SU-DHL-6 (cell line): ENCODE measurements around the gene ARHGAP5.

ENCODE experiments used
- H2AFZ ChIP-seq: fragments of 200-600 bp; sonication (generic); 2 replicates; pipeline ENCODE4 v1.6.1; 2014; ENCODE audit warnings: low read depth, mild to moderate bottlenecking, moderate library complexity, mixed read lengths, antibody characterized with exemption, low read length; ENCODE audit not compliant: severe bottlenecking
- H3F3A ChIP-seq: fragments of 200-600 bp; shearing (Covaris generic); 2 replicates; pipeline ENCODE4 v1.6.0; 2016; ENCODE audit warnings: antibody characterized with exemption, mild to moderate bottlenecking; ENCODE audit not compliant: insufficient read depth
- H3K27ac ChIP-seq: fragments of 200-600 bp; sonication (generic); 2 replicates; pipeline ENCODE4 v1.5.1; 2016; ENCODE audit warnings: low read depth, mild to moderate bottlenecking, low read length, moderate library complexity, mixed read lengths
- H3K27me3 ChIP-seq: fragments of 200-600 bp; sonication (generic), shearing (Covaris generic); 2 replicates; pipeline ENCODE4 v1.6.0; 2014; ENCODE audit warnings: mild to moderate bottlenecking, low read length
- H3K36me3 ChIP-seq: fragments of 200-600 bp; sonication (generic); 2 replicates; pipeline ENCODE4 v1.6.1; 2014; ENCODE audit warnings: mild to moderate bottlenecking, low read length, mixed read lengths
- H3K4me2 ChIP-seq: fragments of 300-600, 200-600 bp; shearing (Covaris generic), sonication (generic); 2 replicates; pipeline ENCODE4 v1.6.0; 2014; ENCODE audit warnings: low read length, low read depth, mild to moderate bottlenecking; ENCODE audit not compliant: poor library complexity, severe bottlenecking
- H3K4me3 ChIP-seq: fragments of 200-600 bp; sonication (generic); 2 replicates; pipeline ENCODE4 v1.5.1; 2014; ENCODE audit warnings: antibody characterized with exemption, low read length, mild to moderate bottlenecking, mixed read lengths; ENCODE audit not compliant: insufficient read depth, poor library complexity, severe bottlenecking
- H3K79me2 ChIP-seq: fragments of 200-600 bp; sonication (generic); 2 replicates; pipeline ENCODE4 v1.6.1; 2014; ENCODE audit warnings: mild to moderate bottlenecking, low read length, moderate library complexity; ENCODE audit not compliant: insufficient read depth
- H3K9ac ChIP-seq: fragments of 200-600 bp; sonication (generic); 2 replicates; pipeline ENCODE4 v1.7.0; 2014; ENCODE audit warnings: mild to moderate bottlenecking, low read length
- H3K9me2 ChIP-seq: fragments of 200-600 bp; sonication (generic); replicated peaks from 2 replicates; pipeline ENCODE4 v1.6.1; 2014; ENCODE audit warnings: low read length; ENCODE audit not compliant: insufficient read depth
- H3K9me3 ChIP-seq: fragments of 200-600 bp; sonication (generic); 2 replicates; pipeline ENCODE4 v1.6.1; 2014; ENCODE audit warnings: low read length, mixed read lengths; ENCODE audit not compliant: insufficient read depth
- H4K20me1 ChIP-seq: fragments of 200-600 bp; sonication (generic); 2 replicates; pipeline ENCODE4 v1.6.1; 2014; ENCODE audit warnings: low read depth, mild to moderate bottlenecking, antibody characterized with exemption, low read length, moderate library complexity, mixed read lengths
- CTCF ChIP-seq: fragments of 200-600 bp; sonication (generic); IDR thresholded peaks from one replicate; pipeline ENCODE4 v1.5.1; 2017; ENCODE audit warnings: antibody characterized with exemption, mild to moderate bottlenecking, low read length, moderate library complexity; ENCODE audit not compliant: insufficient read depth, poor library complexity, severe bottlenecking
- EZH2phosphoT487 ChIP-seq: fragments of 200-600 bp; sonication (generic), shearing (Covaris generic); conservative IDR thresholded peaks from 2 replicates; pipeline ENCODE4 v1.6.1; 2018; ENCODE audit warnings: mild to moderate bottlenecking, antibody characterized with exemption, low read length, moderate library complexity, mixed read lengths

ARHGAP5 gene

DNA sequence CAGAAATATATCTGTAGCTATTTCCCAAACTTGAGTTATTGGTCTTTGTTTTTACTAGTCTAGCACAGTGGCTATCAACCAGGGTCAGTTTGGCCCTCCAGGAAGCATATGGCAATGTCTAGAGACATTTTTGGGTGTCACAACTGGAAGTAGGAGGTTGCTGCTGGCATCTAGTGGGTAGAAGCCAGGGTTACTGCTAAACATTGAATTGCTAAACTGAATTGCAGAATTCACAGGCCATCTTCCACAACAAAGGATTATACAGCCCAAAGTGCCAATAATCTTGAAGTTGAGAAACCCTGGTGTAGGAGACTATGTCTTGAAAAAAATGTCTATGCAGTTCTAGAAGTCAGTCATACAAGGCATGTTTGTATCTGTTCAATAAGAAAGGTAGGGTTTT lies 27.7 kb downstream of the ARHGAP5 start:
- TF ChIP-seq CTCF (no peak), EZH2phosphoT487 (no peak)
- no peaks in the 10 kb centered on the region for H3K9me3 ChIP-seq
- H3K27me3 ChIP-seq: no peaks in the 10 kb centered on the region
- no peak overlapping the region for H3K9ac ChIP-seq
- no peak overlapping the region for H3K27ac ChIP-seq
- no peak overlapping the region for H2AFZ ChIP-seq
- no peak overlapping the region for H3K4me2 ChIP-seq
- 0 out of 2 replicates have a peak, but pooled peaks cover 14% of the 10 kb centered on the region for H4K20me1 ChIP-seq
- no peaks in the 10 kb centered on the region for H3K36me3 ChIP-seq
- no peaks in the 10 kb centered on the region for H3K79me2 ChIP-seq
- H3K9me2 ChIP-seq: no peaks in the 10 kb centered on the region
- H3K4me3 ChIP-seq: no peak overlapping the region
- H3F3A ChIP-seq: no peaks in the 10 kb centered on the region

- H2AFZ ChIP-seq: no peak overlapping the region
- 0 out of 2 replicates have a peak, but pooled peaks cover 3% of the 10 kb centered on the region for H4K20me1 ChIP-seq
- no peaks in the 10 kb centered on the region for H3K9me3 ChIP-seq
- H3K27ac ChIP-seq: no peak overlapping the region
- no peaks in the 10 kb centered on the region for H3K79me2 ChIP-seq
- H3K9me2 ChIP-seq: no peaks in the 10 kb centered on the region
- no peaks in the 10 kb centered on the region for H3K36me3 ChIP-seq
- H3K4me2 ChIP-seq: no peak overlapping the region
- H3K9ac ChIP-seq: no peak overlapping the region
- TF ChIP-seq CTCF (no peak), EZH2phosphoT487 (no peak)
- no peaks in the 10 kb centered on the region for H3K27me3 ChIP-seq
- H3F3A ChIP-seq: no peaks in the 10 kb centered on the region
- no peak overlapping the region for H3K4me3 ChIP-seq
These were observed 32.8 kb downstream of the ARHGAP5 start for GRCh38 chr14:32109676-32110547.

DNA sequence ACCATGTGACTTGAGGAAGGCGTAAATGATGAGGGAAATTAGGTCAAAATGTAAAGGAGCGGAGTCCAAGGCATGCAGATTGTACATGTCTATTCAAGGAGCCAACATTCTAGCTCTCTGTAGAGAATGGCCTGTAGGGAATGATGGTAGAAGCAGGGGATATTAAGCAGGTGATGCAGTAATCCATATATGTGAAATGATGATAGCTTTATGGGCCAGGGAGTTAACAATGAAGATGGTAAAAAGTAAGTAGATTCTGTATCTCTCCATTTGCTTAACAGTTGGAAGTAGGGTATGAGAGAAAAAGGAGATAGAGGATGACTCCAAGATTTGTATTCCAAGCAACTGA lies 33.4 kb downstream of the ARHGAP5 start:
- no peaks in the 10 kb centered on the region for H3K79me2 ChIP-seq

More for the DNA sequence above, 33.4 kb downstream of the ARHGAP5 start:
- H3K4me3 ChIP-seq: no peak overlapping the region
- H3K9me3 ChIP-seq: no peaks in the 10 kb centered on the region
- no peaks in the 10 kb centered on the region for H4K20me1 ChIP-seq
- no peak overlapping the region for H2AFZ ChIP-seq
- H3K9me2 ChIP-seq: no peaks in the 10 kb centered on the region
- H3K27me3 ChIP-seq: no peaks in the 10 kb centered on the region
- H3K4me2 ChIP-seq: no peak overlapping the region
- H3K9ac ChIP-seq: no peak overlapping the region
- H3K27ac ChIP-seq: no peak overlapping the region
- no peaks in the 10 kb centered on the region for H3K36me3 ChIP-seq
- TF ChIP-seq EZH2phosphoT487 (no peak), CTCF (no peak)
- no peaks in the 10 kb centered on the region for H3F3A ChIP-seq
